B cell (primary cell): ENCODE data around the gene YARS1. TPM values are rescaled to one million over a fixed set of nuclear protein-coding genes. Genes with fewer than 3 reads are reported as not detected.
"Not testable (repeated sequence)": the region's sequence is repeated elsewhere in the genome, so short reads cannot be mapped to it uniquely, and the experiment has no call there.

ENCODE experiments used
- ATAC-seq: fragments of 200-7000 bp; cut with Tn5 transposase; one replicate; pipeline ENCODE4 v1.10.0; 2021; ENCODE audit warnings: low read depth, mild to moderate bottlenecking, moderate number of reproducible peaks, moderate library complexity
- CTCF ChIA-PET: fragments of 350-600 bp; sonication (Branson Sonifier 250); formaldehyde crosslinking; loops from one replicate; lab custom pipeline; 2021; ENCODE audit warnings: antibody characterized with exemption, inconsistent platforms; lab: Charles Lee
- POLR2A ChIA-PET: fragments of 350-600 bp; sonication (Branson Sonifier 250); formaldehyde crosslinking; loops from one replicate; lab custom pipeline; 2021; ENCODE audit warnings: antibody characterized with exemption; lab: Charles Lee
- DNase-seq: peaks from one replicate; pipeline ENCODE4 v3.0.0; 2013
- H2AFZ ChIP-seq: 2 replicates; pipeline ENCODE4 v1.6.1; 2012; ENCODE audit warnings: mild to moderate bottlenecking, low read depth, low read length; ENCODE audit not compliant: insufficient read depth, poor library complexity, severe bottlenecking
- H3K27ac ChIP-seq, 2 donors: 1 replicate in 1 of 2; 2 replicates in 1 of 2; pipeline ENCODE4 v1.5.1; 2012 to 2013; ENCODE audit warnings: low read length in 2 of 2, mild to moderate bottlenecking in 2 of 2, moderate library complexity in 1 of 2
- H3K27me3 ChIP-seq, 4 experiments: fragments of 200-600 bp in 1 of 4; sonication (generic) in 1 of 4; replicated peaks in 1 of 4; 1 replicate in 2 of 4; 2 replicates in 2 of 4; pipeline versions ENCODE4 v1.6.1 to v1.7.0; 2013 to 2016; ENCODE audit warnings: low read length in 3 of 4, mild to moderate bottlenecking in 2 of 4, mixed read lengths in 1 of 4, moderate library complexity in 1 of 4; ENCODE audit not compliant: insufficient read depth in 4 of 4, control insufficient read depth in 3 of 4; ENCODE audit errors: control extremely low read depth in 1 of 4
- H3K36me3 ChIP-seq, 2 experiments: replicated peaks in 1 of 2; 1 replicate in 1 of 2; 2 replicates in 1 of 2; pipeline versions ENCODE4 v1.6.1 to v1.7.1; 2013; ENCODE audit warnings: low read length in 1 of 2; ENCODE audit not compliant: insufficient read depth in 2 of 2, control insufficient read depth in 1 of 2; ENCODE audit errors: control extremely low read depth in 1 of 2, extremely low read depth in 1 of 2
- H3K4me1 ChIP-seq, 2 donors: fragments of 200-600 bp in 1 of 2; sonication (generic) in 1 of 2; 1 replicate in 1 of 2; 2 replicates in 1 of 2; pipeline versions ENCODE4 v1.5.1 to v1.6.1; 2013 to 2017; ENCODE audit warnings: low read length in 2 of 2; ENCODE audit not compliant: control insufficient read depth in 2 of 2, insufficient read depth in 2 of 2
- H3K4me2 ChIP-seq: replicated peaks from 2 replicates; pipeline ENCODE3; 2012; ENCODE audit warnings: mild to moderate bottlenecking, low read depth, low read length; ENCODE audit not compliant: poor library complexity, severe bottlenecking
- H3K4me3 ChIP-seq, 5 experiments: fragments of 200-600 bp in 1 of 5; sonication (generic) in 1 of 5; 1 replicate in 3 of 5; 2 replicates in 2 of 5; pipeline versions ENCODE4 v1.5.1 to v1.7.0; 2011 to 2016; ENCODE audit warnings: low read length in 4 of 5, mild to moderate bottlenecking in 4 of 5, low read depth in 2 of 5, control low read depth in 1 of 5, moderate library complexity in 1 of 5; ENCODE audit not compliant: insufficient read depth in 1 of 5; ENCODE audit errors: control extremely low read depth in 1 of 5, extremely low read depth in 1 of 5
- H3K79me2 ChIP-seq: fragments of 200-600 bp; sonication (generic); one replicate; pipeline ENCODE4 v1.6.0; 2016; ENCODE audit warnings: low read length; ENCODE audit not compliant: control insufficient read depth, insufficient read depth
- H3K9ac ChIP-seq: fragments of 200-600 bp; sonication (generic); 2 replicates; pipeline ENCODE4 v1.6.1; 2017; ENCODE audit warnings: mild to moderate bottlenecking, low read length, moderate library complexity
- H3K9me3 ChIP-seq, 3 donors: one replicate each; pipeline versions ENCODE4 v1.6.1 to v1.7.1; 2013; ENCODE audit warnings: low read length in 2 of 3; ENCODE audit not compliant: control insufficient read depth in 2 of 3, insufficient read depth in 1 of 3; ENCODE audit errors: control extremely low read depth in 1 of 3
- H4K20me1 ChIP-seq: 2 replicates; pipeline ENCODE4 v1.6.0; 2012; ENCODE audit warnings: mild to moderate bottlenecking, low read length; ENCODE audit not compliant: insufficient read depth, control insufficient read depth, poor library complexity, severe bottlenecking
- H3K27ac Mint-ChIP-seq: one replicate; pipeline ENCODE4 v1.8.0; 2021; ENCODE audit warnings: mixed read lengths
- H3K27me3 Mint-ChIP-seq: one replicate; pipeline ENCODE4 v1.8.0; 2021; ENCODE audit warnings: mixed read lengths
- H3K4me1 Mint-ChIP-seq: one replicate; pipeline ENCODE4 v1.8.0; 2021; ENCODE audit warnings: mixed read lengths
- H3K4me3 Mint-ChIP-seq: one replicate; pipeline ENCODE4 v1.8.0; 2021; ENCODE audit warnings: mixed read lengths
- H3K9me3 Mint-ChIP-seq: one replicate; pipeline ENCODE4 v1.8.0; 2022; ENCODE audit warnings: mixed read lengths; ENCODE audit not compliant: insufficient read depth
- EZH2 ChIP-seq: IDR thresholded peaks from 2 replicates; pipeline ENCODE4 v1.6.1; 2012; ENCODE audit warnings: borderline replicate concordance, low read depth, mild to moderate bottlenecking, moderate library complexity, low read length; ENCODE audit not compliant: insufficient read depth, poor library complexity, severe bottlenecking
- WGBS: methylation state at CpG from one replicate; pipeline ENCODE4 v1.1.5; 2013; ENCODE audit warnings: missing lambda C conversion rate; ENCODE audit not compliant: insufficient coverage; 5-methylcytosine and 5-hydroxymethylcytosine counted together
- intact Hi-C: fragments of 100-400 bp; cut with micrococcal nuclease; formaldehyde crosslinking; loops from one replicate; pipeline ENCODE4 v1.10.0; 2022
- polyA plus RNA-seq: library from polyadenylated mRNA; depleted of rRNA; stranded (reverse); fragments of >200 nt; gene quantifications from 2 replicates; pipeline ENCODE4 v1.2.3, GENCODE V29; 2012
- total RNA-seq, 2 donors: library from RNA; stranded (reverse); fragments of 120-200 nt in 1 of 2; gene quantifications; 1 replicate in 1 of 2; 2 replicates in 1 of 2; pipeline versions ENCODE4 v1.2.3 to v1.2.4, GENCODE V29; 2013 to 2022
- TF ChIP-seq, protein P1 (sequence below): fragments of 200-600 bp; IDR thresholded peaks from one replicate; pipeline ENCODE4 v1.8.0; 2022; ENCODE audit warnings: antibody characterized with exemption, mild to moderate bottlenecking

Gene YARS1
- total and polyA plus RNA-seq, 2 donors (not counting 1 experiment from before 2014, with no cell fraction given) = 33.0 to 73.2 TPM

DNA sequence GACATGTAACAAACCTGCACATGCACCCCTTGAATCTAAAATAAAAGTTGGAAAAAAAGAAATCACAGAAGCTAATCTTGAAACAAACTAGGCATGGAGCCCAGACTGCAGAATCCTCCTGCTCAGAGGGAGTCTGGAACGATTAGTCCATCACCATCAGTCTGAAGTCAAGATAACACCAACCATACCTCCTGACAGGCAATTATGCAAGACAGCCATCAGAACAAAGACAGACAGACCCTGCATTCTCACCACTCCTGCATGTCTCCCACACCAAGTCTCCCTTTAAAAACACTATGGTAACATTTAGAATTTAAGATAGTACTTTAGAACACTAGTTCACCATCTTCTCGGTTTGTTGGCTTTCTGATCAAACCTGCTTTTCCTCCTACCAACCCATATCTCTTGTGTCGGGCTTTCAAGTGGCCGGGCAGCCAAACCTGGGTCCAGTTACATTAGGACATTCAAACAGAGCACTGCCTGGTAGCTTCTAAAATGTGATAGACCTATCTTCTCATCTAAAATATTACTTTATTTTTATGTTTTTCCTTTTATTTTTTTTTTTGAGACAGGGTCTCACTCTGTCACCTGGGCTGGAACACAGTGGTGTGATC lies 10.1 kb downstream of the YARS1 start:
- H3K4me1 Mint-ChIP-seq = peaks cover 5% of the 10 kb centered on the region
- POLR2A ChIA-PET = interaction anchor here (0.6 kb wide), 1 partner anchor 287 kb away, joined by 3 read pairs; no protein-coding TSS in a partner anchor
- no peaks in the 10 kb centered on the region for H3K27me3 Mint-ChIP-seq
- H4K20me1 ChIP-seq = peaks cover 14% of the 10 kb centered on the region
- no peak overlapping the region for H3K27ac Mint-ChIP-seq
- H3K4me3 Mint-ChIP-seq = no peak overlapping the region
- no peak overlapping the region for H3K4me3 ChIP-seq
- H3K9ac ChIP-seq = no peak overlapping the region
- peaks cover 29% of the 10 kb centered on the region for H3K79me2 ChIP-seq
- no peak for TF ChIP-seq EZH2
- TF ChIP-seq, protein P1, sequence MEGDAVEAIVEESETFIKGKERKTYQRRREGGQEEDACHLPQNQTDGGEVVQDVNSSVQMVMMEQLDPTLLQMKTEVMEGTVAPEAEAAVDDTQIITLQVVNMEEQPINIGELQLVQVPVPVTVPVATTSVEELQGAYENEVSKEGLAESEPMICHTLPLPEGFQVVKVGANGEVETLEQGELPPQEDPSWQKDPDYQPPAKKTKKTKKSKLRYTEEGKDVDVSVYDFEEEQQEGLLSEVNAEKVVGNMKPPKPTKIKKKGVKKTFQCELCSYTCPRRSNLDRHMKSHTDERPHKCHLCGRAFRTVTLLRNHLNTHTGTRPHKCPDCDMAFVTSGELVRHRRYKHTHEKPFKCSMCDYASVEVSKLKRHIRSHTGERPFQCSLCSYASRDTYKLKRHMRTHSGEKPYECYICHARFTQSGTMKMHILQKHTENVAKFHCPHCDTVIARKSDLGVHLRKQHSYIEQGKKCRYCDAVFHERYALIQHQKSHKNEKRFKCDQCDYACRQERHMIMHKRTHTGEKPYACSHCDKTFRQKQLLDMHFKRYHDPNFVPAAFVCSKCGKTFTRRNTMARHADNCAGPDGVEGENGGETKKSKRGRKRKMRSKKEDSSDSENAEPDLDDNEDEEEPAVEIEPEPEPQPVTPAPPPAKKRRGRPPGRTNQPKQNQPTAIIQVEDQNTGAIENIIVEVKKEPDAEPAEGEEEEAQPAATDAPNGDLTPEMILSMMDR = no peak
- ATAC-seq = no peak
- intact Hi-C loops = no loop called here
- H3K4me2 ChIP-seq = no peak overlapping the region
- H3K9me3 Mint-ChIP-seq = no peaks in the 10 kb centered on the region
- H3K9me3 ChIP-seq = peaks cover 0 to 6% (median 0%) of the 10 kb centered on the region in 3 donors
- DNase-seq = no peak
- CTCF ChIA-PET = interaction anchor here (0.9 kb wide), 1 partner anchor 28 kb away, joined by 4 read pairs; no protein-coding TSS in a partner anchor
- H3K4me1 ChIP-seq = no peaks in the 10 kb centered on the region
- no peak overlapping the region for H2AFZ ChIP-seq
- no peak overlapping the region for H3K27ac ChIP-seq
- no peaks in the 10 kb centered on the region for H3K27me3 ChIP-seq
- 100% methylated on average over 1 of the region's 4 CpGs for WGBS
- H3K36me3 ChIP-seq = peaks cover 2 to 42% of the 10 kb centered on the region in 2 experiments

DNA sequence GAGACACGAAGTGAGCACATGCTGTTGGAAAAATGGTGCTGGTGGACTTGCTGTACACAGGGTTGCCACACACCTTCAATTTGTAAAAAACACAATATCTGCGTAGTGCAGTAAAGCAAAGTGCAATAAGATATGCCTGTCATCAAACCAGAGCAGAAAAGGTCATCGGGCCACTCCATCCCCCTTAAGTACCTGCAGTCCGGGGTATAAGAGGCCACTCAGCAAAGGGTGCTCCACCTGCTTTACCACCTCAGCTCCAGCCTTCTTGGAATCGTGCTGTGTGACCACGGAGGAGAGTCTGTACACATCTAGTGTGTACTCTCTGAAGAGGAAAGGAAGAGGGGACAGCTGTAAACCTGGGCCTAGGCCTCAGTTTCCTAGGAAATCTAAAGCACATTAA lies 10.9 kb downstream of the YARS1 start:
- no peaks in the 10 kb centered on the region for H3K27me3 ChIP-seq
- CTCF ChIA-PET = interaction anchor here (0.9 to 1.3 kb wide), 2 partner anchors 27 to 32 kb away, joined by 3 to 4 read pairs; no protein-coding TSS in a partner anchor
- DNase-seq = no peak
- H4K20me1 ChIP-seq = peaks cover 7% of the 10 kb centered on the region
- intact Hi-C loops = no loop called here
- no peaks in the 10 kb centered on the region for H3K9me3 Mint-ChIP-seq
- H3K36me3 ChIP-seq = peaks cover 2 to 43% of the 10 kb centered on the region in 2 experiments
- no peak overlapping the region for H3K27ac Mint-ChIP-seq
- no peaks in the 10 kb centered on the region for H3K27me3 Mint-ChIP-seq
- no peaks in the 10 kb centered on the region for H3K4me1 ChIP-seq
- H3K4me2 ChIP-seq = no peak overlapping the region
- H3K4me3 ChIP-seq = no peak overlapping the region
- H3K79me2 ChIP-seq = peaks cover 23% of the 10 kb centered on the region
- POLR2A ChIA-PET = no interaction called here
- 100% methylated on average over 1 of the region's 6 CpGs for WGBS
- no peak for ATAC-seq
- TF ChIP-seq, protein P1 = no peak
- H3K27ac ChIP-seq = no peak overlapping the region
- no peak overlapping the region for H3K9ac ChIP-seq
- H2AFZ ChIP-seq = no peak overlapping the region
- H3K4me1 Mint-ChIP-seq = peaks cover 6% of the 10 kb centered on the region
- H3K4me3 Mint-ChIP-seq = no peak overlapping the region
- peaks cover 0 to 6% (median 0%) of the 10 kb centered on the region in 3 donors for H3K9me3 ChIP-seq

DNA sequence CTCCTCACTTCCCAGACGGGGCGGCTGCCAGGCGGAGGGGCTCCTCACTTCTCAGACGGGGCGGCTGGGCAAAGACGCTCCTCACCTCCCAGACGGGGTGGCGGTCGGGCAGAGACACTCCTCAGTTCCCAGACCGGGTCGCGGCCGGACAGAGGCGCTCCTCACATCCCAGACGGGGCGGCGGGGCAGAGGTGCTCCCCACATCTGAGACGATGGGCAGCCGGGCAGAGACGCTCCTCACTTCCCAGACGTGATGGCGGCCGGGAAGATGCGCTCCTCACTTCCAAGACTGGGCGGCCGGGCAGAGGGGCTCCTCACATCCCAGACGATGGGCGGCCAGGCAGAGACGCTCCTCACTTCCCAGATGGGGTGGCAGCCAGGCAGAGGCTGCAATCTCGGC lies 12.7 kb downstream of the YARS1 start:
- H3K27ac Mint-ChIP-seq = not testable (repeated sequence)

More for the DNA sequence above, 12.7 kb downstream of the YARS1 start:
- WGBS = 95% methylated on average over 13 of the region's 30 CpGs
- H3K9me3 Mint-ChIP-seq, H4K20me1 ChIP-seq, ATAC-seq, H3K27me3 ChIP-seq, H3K4me3 ChIP-seq, H3K4me3 Mint-ChIP-seq, H3K9ac ChIP-seq, H3K27me3 Mint-ChIP-seq, POLR2A ChIA-PET, DNase-seq, H3K27ac ChIP-seq, intact Hi-C loops, H3K4me2 ChIP-seq, H3K4me1 ChIP-seq, H2AFZ ChIP-seq, CTCF ChIA-PET, H3K9me3 ChIP-seq: not testable (repeated sequence)
- peaks cover 0 to 34% of the 10 kb centered on the region in 2 experiments for H3K36me3 ChIP-seq
- H3K4me1 Mint-ChIP-seq = peaks cover 12% of the 10 kb centered on the region
- peaks cover 13% of the 10 kb centered on the region for H3K79me2 ChIP-seq
